Body of pancreas (tissue), 4 donors: ENCODE measurements around the gene KIF15. TPM values are rescaled to one million over a fixed set of nuclear protein-coding genes. Genes with fewer than 3 reads are reported as not detected.
A peak's percentile ranks its signal among the peaks of the same experiment; 100 is the strongest.

Source experiments
- ATAC-seq: fragments of 150-250 bp; one replicate; pipeline ENCODE4 v1.9.1; 2016
- DNase-seq, 4 donors: peaks; one replicate each; pipeline ENCODE4 v3.0.0-alpha.2; 2019
- H3K27ac ChIP-seq, 4 donors: fragments of 200-600 bp; sonication (generic); 1 replicate in 3 of 4; 2 replicates in 1 of 4; pipeline versions ENCODE4 v1.5.1 to v1.6.1; 2016 to 2019; ENCODE audit warnings: mild to moderate bottlenecking in 1 of 4, mixed read lengths in 1 of 4, moderate library complexity in 1 of 4
- H3K27me3 ChIP-seq, 2 donors: fragments of 200-600 bp; sonication (generic); one replicate each; pipeline ENCODE4 v1.6.0; 2016; ENCODE audit warnings: mild to moderate bottlenecking in 1 of 2
- H3K36me3 ChIP-seq, 2 donors: fragments of 200-600 bp; sonication (generic); replicated peaks in 1 of 2; 2 replicates each; pipeline ENCODE4 v1.5.1; 2016; ENCODE audit warnings: low read depth in 2 of 2; ENCODE audit not compliant: insufficient read depth in 1 of 2
- H3K4me1 ChIP-seq: fragments of 200-600 bp; sonication (generic); one replicate; pipeline ENCODE4 v1.6.0; 2016
- H3K4me3 ChIP-seq, 2 donors: fragments of 200-600 bp; sonication (generic); 1 replicate in 1 of 2; 2 replicates in 1 of 2; pipeline ENCODE4 v1.5.1; 2016 to 2019
- H3K9me3 ChIP-seq, 3 donors: fragments of 200-600 bp; sonication (generic); 1 replicate in 2 of 3; 2 replicates in 1 of 3; pipeline ENCODE4 v1.5.1; 2016
- CTCF ChIP-seq, 7 experiments: fragments of 450-650 bp in 4 of 7; fragments of 200-600 bp in 3 of 7; sonication (generic) in 3 of 7; IDR thresholded peaks; one replicate each; pipeline ENCODE4 v1.5.1; 2016 to 2019; ENCODE audit warnings: antibody characterized with exemption in 7 of 7
- POLR2A ChIP-seq, 3 donors: fragments of 450-650 bp; IDR thresholded peaks; one replicate each; pipeline ENCODE4 v1.6.1; 2016; ENCODE audit warnings: antibody characterized with exemption in 3 of 3, mild to moderate bottlenecking in 2 of 3
- WGBS, 2 donors: methylation state at CpG; one replicate each; pipeline ENCODE4 v1.1.5; 2017; 5-methylcytosine and 5-hydroxymethylcytosine counted together
- intact Hi-C: fragments of 100-400 bp; cut with DNase I; formaldehyde crosslinking; loops from one replicate; pipeline ENCODE4 v1.15.1; 2023
- total RNA-seq, 2 donors: library from RNA; depleted of rRNA; stranded (reverse); fragments of >200 nt; gene quantifications; one replicate each; pipeline ENCODE4 v1.1.0, GENCODE V29; 2016

KIF15 gene
- total RNA-seq, 2 donors from 2014 or later: 0.78 TPM; not detected in 1

- 3 to 4% methylated on average over 9 of the region's 9 CpGs for WGBS, 2 donors
- ATAC-seq (no peak), DNase-seq (no peak)
- intact Hi-C loops: no loop called here
- Histone ChIP-seq H3K36me3 (no peaks in the 10 kb centered on the region), H3K4me3 (peak overlapping the region in 1 of 2 donors; percentile 76), H3K9me3 (no peaks in the 10 kb centered on the region), H3K4me1 (peaks cover 12% of the 10 kb centered on the region), H3K27ac (no peak overlapping the region), H3K27me3 (no peaks in the 10 kb centered on the region)
- TF ChIP-seq POLR2A (IDR thresholded peaks at IDR 0.05) (no peak), CTCF (IDR thresholded peaks at IDR 0.05) (no peak)
These were observed 630 bp downstream of the KIF15 start for GRCh38 chr3:44762170-44762677.

- H3K36me3 ChIP-seq: no peaks in the 10 kb centered on the region
- H3K27ac ChIP-seq: no peak overlapping the region
- TF ChIP-seq POLR2A (IDR thresholded peaks at IDR 0.05): no peak
- no peak for TF ChIP-seq CTCF (IDR thresholded peaks at IDR 0.05)
- DNase-seq (no peak), ATAC-seq (no peak)
- H3K27me3 ChIP-seq: no peaks in the 10 kb centered on the region
- no peaks in the 10 kb centered on the region for H3K9me3 ChIP-seq
- H3K4me3 ChIP-seq: no peak overlapping the region
- peaks cover 12% of the 10 kb centered on the region for H3K4me1 ChIP-seq
- WGBS, 2 donors: 21 to 33% methylated on average over 5 of the region's 5 CpGs
- intact Hi-C loops: no loop called here
These were observed 1.1 kb downstream of the KIF15 start for GRCh38 chr3:44762690-44763089.

DNA sequence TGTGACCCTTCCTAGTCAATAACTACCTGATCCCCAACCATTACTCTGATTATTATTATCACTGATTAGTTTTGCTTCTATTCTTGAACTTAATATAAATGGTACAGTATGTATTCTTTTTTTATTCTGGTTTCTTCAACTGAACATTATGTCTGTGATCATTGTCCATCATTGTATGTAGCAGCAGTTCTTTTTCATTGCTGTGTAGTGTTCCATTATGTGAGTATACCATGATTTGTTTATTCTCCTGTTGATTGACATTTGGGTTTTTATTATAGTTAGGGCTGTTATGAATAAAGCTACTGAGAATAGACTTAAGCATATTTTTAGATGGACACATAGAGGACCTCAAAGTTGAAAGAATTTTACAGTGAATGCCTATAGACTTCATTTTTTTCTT lies 2.7 kb downstream of the KIF15 start:
- Histone ChIP-seq H3K36me3 (no peaks in the 10 kb centered on the region), H3K27ac (no peak overlapping the region), H3K27me3 (no peaks in the 10 kb centered on the region), H3K4me3 (no peak overlapping the region), H3K9me3 (no peaks in the 10 kb centered on the region), H3K4me1 (peaks cover 12% of the 10 kb centered on the region)
- DNase-seq (no peak), ATAC-seq (no peak)
- TF ChIP-seq POLR2A (IDR thresholded peaks at IDR 0.05): no peak
- TF ChIP-seq CTCF (IDR thresholded peaks at IDR 0.05): no peak
- intact Hi-C loops: no loop called here

DNA sequence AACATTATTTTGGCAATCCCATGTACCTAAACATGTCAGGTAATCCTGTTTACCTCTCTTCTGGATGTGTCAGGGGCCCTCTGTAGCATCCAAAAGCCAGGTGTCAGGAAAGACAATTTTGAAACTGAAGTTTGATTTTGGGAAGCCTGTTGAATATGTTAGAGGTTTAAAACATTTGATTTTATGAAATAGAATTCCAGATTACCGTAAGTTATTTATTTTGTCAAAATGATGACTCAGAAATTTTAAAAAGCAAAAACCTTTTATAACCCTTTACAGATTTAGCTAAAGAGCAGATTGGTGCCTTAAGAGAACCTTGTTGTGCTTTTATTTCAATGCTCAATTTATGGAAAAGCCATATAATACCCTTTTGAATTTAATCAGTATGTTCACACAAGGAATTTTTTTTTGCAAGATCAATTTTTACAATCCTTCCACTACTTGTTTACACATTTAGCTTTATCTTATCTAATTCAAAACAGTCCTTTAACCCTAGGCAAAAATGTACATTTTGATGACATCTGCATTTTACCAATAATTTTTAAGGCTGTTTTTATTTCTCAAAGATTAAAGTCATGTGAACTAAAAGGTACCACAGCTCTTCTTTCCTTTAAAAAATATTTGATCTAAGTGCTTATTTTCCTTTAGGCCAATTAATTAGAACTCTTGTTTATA lies 10.0 kb downstream of the KIF15 start:
- Histone ChIP-seq H3K27me3 (no peaks in the 10 kb centered on the region), H3K4me3 (no peak overlapping the region), H3K9me3 (peaks cover 0 to 4% (median 0%) of the 10 kb centered on the region in 3 donors), H3K27ac (no peak overlapping the region), H3K4me1 (no peaks in the 10 kb centered on the region), H3K36me3 (no peaks in the 10 kb centered on the region)
- WGBS, 2 donors: 100% methylated on average over 1 of the region's 1 CpG
- no peak for ATAC-seq
- intact Hi-C loops: no loop called here
- DNase-seq: no peak
- TF ChIP-seq POLR2A (IDR thresholded peaks at IDR 0.05): no peak
- TF ChIP-seq CTCF (IDR thresholded peaks at IDR 0.05): no peak

DNA sequence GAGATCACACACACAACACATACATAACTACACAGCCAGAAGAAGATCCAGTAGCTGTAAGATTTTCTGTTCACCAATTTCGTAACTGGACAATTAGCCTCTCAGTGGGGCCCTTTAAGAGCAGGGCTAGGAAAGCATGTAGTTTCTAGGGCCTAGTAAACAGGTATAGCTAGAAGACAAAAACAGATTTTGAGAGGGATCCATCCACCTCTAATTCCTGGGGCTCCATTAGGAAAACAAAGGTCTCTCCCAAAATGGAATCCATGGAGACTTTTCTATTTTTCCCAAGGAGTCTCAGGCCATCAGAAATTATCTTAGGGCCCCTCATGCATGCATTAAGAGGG lies 10.5 kb downstream of the KIF15 start:
- TF ChIP-seq CTCF (IDR thresholded peaks at IDR 0.05): no peak
- TF ChIP-seq POLR2A (IDR thresholded peaks at IDR 0.05): no peak
- H3K4me3 ChIP-seq: no peak overlapping the region
- H3K27ac ChIP-seq: no peak overlapping the region
- DNase-seq (no peak), ATAC-seq (no peak)
- H3K9me3 ChIP-seq: peaks cover 0 to 4% (median 0%) of the 10 kb centered on the region in 3 donors
- H3K27me3 ChIP-seq: no peaks in the 10 kb centered on the region
- H3K4me1 ChIP-seq: no peaks in the 10 kb centered on the region
- no peaks in the 10 kb centered on the region for H3K36me3 ChIP-seq
- WGBS, 2 donors: 94 to 100% methylated on average over 1 of the region's 1 CpG
- intact Hi-C loops: no loop called here
